HG03575 (cell line): ENCODE results near the gene IST1.
"Not testable (repeated sequence)": the region's sequence is repeated elsewhere in the genome, so short reads cannot be mapped to it uniquely, and the experiment has no call there.

Experiments used
- ATAC-seq: cut with Tn5 transposase; IDR thresholded peaks from one replicate; pipeline ENCODE4 v1.9.1; 2021; ENCODE audit not compliant: unreplicated experiment, insufficient number of reproducible peaks, low FRiP score; ENCODE audit errors: extremely low read depth

IST1 gene

DNA sequence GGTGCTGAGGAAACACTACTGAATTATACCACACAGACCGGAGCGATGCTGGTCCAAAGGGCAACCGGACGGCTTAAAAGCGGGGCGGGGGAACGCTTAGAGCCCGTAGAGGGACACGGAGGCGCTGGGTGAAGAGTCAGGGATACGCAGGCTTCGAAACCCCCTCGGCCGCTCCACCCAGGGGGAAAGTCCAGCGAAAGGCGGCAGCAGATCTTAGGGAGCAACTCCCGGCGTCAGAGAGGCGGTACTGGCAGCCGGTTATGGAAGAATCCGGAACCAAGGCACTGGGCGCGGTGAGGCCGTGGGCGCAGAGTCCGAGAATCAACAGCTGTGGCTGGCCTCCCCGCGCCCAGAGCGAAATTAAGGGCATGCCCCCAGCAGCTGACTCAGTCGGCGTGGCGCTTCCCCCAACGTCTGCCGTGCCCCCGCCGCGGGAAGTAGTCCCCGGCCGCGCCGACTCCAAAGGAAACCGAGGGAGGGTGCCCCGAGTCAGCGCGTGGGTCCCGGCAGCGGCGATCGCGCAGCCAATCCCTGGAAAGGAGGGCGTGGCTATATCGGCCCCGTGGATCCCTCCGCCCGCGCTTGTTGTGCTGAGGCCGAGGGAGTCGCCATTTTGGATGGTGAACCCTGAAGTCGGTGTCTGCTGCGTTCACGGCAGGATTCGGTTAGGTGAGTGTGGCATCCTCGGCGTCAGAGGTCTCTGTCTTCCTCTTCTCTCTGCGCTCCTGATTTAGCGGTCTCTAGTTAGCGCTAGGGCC, at the start of gene IST1:
Gene IST1 (plus strand): TSS at position 611 of the 758 bp plus-strand sequence. CDS start 20,110 bp downstream, outside the sequence.
- peak; percentile 33 for ATAC-seq

DNA sequence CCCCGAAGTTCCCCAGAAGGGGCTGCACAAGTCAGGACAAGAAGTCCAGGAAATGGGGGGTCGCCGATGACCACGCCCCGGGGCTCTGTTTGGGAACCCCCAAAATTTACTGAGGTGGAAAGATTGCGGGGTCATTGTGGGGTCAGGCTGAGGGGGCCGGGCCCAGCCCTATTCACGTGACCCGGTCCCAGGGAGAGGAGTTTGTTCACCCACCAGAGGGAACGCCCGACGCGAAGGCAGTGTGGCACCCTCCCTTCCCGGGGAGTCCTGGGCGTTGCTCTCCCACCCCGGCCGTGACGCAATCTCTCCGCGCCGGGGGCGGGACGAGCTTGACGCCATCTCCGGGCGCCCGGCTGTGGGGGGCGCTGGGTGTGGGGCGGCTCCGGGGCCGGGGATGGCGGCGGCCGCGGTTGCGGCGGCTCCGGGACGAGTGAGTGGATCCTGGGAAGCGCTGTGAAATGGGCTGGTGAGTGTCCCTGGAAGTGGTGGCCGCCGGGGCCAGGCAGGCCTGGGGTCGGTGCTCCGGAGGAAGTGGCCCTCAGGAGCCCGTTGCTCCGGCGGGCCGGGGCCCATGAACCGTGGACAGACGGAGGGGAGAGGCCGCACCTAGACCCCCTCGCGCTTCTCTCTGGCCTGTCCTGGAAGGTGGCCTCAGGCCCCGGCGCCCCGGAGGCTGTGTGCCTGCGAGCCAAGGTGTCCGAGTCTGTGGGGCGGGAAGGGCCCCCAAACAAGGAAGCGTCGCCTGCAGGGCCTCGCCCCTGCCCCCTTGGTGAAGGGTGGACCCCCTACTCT, 49.5 kb upstream of the IST1 start, which contains the start of gene ATXN1L:
Gene ATXN1L (plus strand): TSS at position 338 of the 792 bp plus-strand sequence. CDS start 3,765 bp downstream, outside the sequence.
- peak; percentile 39 for ATAC-seq

DNA sequence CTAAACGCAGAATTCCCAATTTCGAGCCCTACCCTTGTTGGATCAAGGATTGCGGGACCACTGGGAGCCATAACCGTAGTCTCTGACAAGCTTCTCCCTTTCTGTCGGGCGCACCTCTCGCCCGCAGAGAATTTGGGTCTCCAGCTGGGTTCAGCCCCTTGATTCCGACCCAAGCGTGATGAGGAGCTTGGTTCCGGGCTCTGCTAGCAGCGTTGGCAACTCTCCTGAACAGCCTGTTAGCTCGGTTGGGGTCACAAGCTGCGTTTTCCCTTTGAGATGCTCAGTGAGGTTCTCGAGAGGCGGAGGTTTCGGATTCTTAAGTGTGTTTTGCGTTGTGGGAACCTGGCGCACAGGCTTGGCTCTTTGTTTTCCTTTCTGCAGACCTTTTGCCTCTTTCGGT, 48.9 kb upstream of the IST1 start:
- ATAC-seq, result no peak

DNA sequence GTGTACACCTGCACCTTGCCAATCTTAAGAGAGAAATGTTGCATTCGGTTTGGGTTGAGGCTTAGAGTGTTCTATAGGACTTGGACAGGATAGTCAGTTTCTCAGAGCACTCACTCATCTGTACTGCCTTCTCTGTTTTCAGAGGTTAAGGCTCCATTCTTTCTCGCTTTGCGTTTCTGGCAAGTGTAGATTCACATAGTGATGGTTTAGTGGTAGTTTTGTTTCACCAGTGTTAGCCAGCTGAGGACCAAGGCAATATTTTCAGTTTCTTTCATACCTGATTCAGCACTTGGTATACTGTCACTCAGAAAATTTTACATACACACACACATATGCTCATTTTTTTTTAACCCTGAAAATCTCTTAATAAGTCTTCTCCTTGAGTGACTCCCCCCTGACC, 48.2 kb upstream of the IST1 start:
- ATAC-seq, result no peak

DNA sequence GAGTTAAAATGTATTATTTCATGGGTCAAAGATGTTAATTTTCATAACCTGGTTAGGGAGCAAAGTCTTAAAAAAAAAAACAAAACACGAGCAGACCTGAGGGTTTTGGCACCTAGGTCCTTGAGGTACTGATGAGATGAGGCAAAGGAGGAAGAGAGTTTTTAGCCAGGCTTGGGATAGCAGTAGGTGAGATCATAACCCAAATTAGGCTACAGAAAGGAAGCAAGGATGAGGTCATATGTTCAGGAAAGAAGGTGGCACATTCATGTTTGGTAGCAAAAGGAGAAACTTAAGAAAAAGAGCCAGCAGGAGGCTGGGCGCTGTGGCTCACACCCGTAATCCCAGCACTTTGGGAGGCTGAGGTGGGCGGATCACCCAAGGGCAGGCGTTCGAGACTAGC, 46.7 kb upstream of the IST1 start:
- no peak for ATAC-seq

- no peak for ATAC-seq
Measured at GRCh38 chr16:71851746-71852145, 43.6 kb upstream of the IST1 start.

DNA sequence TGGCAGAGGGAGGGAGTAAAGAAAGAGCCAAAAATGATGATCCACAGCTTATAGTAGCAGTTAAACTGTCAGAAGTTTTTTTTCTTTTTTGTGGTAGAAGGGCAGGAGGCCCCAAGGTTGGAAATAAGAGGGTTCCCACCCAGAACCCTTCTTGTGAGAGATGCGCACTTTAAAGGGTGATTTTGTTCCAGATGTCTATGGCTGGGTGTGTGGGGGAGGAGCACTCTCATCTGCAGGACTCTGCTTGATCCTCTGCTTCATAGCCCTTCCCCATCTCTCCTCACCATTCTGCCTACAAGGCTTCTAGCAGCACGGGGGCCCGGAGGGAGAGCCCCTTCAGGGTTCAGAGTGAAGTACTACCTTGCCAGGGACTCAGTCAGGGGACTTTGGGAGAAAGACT, 43.2 kb upstream of the IST1 start:
- ATAC-seq, result no peak

DNA sequence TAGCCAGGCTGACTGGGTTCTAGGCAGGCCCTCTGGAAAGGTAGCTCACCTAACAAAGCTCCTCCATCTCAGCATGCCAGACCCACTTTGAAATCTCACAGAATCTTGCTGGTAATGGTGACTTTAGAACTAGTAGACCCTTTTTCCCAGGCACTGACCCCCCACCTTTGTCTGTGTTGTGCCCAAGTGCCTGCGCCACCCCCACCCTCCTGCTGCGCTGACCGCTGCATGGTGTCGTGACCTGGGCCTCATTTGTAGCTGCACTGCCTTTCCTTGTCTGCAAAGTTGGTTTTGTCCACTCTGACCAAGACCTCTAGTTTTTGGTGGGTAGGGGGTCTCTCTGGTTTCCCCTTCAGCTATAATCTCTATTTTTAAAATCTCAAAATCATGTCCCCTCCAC, 42.8 kb upstream of the IST1 start:
- no peak for ATAC-seq

DNA sequence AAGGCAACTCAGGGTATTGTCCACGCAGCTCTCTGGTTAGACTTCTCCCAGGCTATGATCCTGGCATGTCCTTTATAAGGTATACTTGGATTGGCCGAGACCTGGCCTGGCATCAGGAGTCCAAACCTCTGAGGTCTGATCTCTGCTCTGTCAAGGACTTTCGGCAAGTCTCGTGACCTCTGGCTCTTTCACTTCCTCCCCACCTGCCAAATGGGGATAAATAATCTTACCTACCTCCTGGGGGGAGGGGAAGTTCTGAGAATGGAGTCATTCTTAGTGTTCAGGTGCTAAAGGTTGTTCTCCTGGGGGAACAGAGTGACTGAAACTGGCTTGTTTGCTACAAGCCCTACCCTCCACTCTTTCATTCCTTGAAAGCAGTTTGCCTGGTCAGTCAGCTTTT, 41.9 kb upstream of the IST1 start:
- peak; percentile 37 for ATAC-seq

DNA sequence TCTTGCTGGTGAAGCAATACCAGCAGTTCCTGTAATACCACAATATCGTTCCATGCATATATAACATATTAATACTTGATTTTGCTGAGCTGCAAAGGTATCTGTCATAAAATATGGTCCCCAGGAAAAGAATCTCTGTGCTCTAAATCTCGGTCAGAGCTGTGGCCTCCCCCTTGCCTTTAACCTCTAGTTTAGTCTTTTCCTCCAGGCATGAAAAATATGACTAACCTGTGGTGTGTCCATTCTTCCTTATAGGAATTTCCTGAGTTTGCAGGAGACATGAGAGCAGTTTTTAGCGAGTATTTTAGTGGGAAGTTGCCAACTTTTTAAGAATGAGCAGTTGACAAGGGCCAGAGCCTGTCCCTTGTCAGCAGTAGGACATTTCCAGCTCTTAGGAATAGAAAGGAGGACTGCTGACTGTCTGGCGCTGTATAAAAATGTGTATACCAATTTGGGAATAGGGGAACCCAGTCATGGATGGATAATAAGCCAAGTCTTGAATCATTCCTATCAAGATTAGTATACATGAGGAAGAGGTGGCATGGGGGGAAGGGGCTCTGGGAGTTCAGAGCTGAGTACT, 40.9 kb upstream of the IST1 start:
- ATAC-seq, result no peak

- ATAC-seq, result no peak
Measured at GRCh38 chr16:71855937-71856662, 39.2 kb upstream of the IST1 start.

- ATAC-seq, result no peak
Measured at GRCh38 chr16:71859762-71860521, 35.4 kb upstream of the IST1 start.

- ATAC-seq, result no peak
Measured at GRCh38 chr16:71863995-71864394, 31.3 kb upstream of the IST1 start.

DNA sequence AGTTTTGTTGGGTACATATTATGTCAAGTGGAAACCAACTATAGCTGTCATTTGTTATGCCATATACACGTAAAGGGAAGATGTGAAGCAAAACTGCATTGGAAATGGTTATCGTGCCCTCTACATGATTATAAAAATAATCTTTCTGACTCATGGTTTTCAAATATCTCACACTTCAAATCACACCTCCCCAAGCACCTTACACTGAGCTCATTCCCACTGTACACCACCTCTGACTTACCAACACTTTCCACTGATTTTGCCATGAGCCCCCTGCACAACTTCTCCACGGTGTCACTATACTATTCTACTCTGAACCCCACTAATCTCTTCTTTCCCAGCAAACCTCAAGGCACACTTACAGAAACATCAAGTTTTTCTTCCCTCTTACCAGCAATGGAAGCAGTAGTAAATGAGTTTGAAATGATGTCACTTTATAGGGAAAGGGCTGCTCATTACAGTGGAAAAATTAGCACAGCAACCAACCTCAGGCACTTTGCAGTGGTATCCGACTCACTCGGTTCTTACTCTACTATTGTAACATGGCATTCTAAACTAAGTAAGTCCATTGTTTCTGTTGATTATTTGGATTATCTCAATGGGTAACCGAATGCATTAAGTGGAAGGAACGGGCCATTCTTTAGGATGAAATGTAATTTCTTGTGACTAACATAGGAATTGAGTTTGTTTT, 30.0 kb upstream of the IST1 start:
- ATAC-seq, result no peak

- not testable (repeated sequence) for ATAC-seq
Measured at GRCh38 chr16:71867175-71867574, 28.2 kb upstream of the IST1 start.

DNA sequence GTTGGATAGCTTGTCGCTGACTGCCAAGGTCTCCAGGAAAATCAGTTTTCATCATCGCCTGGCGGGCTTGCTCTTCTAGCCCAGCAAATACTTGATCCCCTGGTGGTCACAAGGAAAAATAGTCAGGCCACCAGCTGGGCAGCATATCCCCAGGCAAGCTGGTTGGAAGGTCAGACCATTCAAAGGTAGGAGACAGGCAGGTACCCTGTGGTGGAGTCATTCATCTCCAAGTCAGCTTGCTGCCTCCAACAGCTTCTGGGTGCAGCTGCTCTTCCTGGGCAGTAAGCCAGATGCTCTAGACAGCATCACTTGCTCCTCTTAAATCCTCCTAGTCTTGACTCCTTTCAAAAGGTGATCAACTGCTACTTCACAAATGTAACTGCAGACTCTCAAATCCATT, 27.4 kb upstream of the IST1 start:
- ATAC-seq, result no peak

DNA sequence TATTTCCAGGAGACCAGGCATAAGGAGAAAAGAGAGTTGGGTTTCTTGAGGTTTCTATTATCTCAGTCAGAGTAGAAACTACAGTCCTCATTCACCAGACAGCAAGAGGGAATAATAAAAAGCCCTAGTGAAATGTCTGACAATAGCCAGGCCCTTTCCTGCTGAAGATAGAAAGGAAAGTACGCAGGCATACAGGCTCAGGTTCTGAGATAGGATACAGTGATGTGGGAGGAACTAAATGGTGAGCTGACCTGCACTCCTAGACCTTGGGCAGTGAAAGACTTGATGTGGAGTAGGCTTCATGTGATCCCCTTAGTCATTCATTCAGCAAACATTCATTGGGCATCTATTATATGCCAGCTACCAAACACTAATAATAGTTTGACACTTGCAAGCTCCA, 26.2 kb upstream of the IST1 start:
- no peak for ATAC-seq

DNA sequence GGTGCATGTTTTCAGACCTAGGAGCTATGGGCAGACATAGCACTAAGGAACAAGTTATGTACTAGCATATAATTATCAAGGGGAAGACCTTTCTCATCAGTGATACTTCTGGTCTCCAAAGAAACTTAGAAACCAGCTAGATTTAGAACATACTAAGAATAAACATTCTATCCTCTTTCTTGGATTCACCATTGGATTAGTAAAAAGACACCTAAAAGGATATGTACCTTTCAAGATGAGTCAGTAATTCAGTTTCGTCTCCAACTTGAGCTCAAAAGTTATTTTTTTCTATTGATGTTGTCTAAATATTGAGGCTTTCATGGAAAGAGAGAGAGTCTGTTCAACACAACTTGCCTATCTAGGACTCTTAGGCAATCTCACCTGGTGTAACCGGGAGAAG, 24.5 kb upstream of the IST1 start:
- ATAC-seq, result no peak
